K562 (cell line): ENCODE results near the gene FOXO3. TPM values are rescaled to one million over a fixed set of nuclear protein-coding genes. Genes with fewer than 3 reads are reported as not detected.
A peak's percentile ranks its signal among the peaks of the same experiment; 100 is the strongest.

Experiments
- ATAC-seq: fragments of 200-7000 bp; cut with Tn5 transposase; 3 replicates; pipeline ENCODE4 v1.9.1; 2020; ENCODE audit warnings: moderate library complexity
- BruUV-seq: library from RNA; stranded (reverse); fragments of 400-500 nt; replicated peaks from 2 replicates; lab custom pipeline; 2021; lab: Mats Ljungman, UMichigan
- CTCF ChIA-PET: fragments of 300-600 bp; formaldehyde crosslinking; extraction: SDS; loops from one replicate; lab custom pipeline; 2021; ENCODE audit warnings: low intra/inter-chr PET ratio; lab: Yijun Ruan, JAX
- POLR2A ChIA-PET: fragments of 300-600, 350-650 bp; sonication (Branson Sonifier 250); formaldehyde crosslinking; extraction: SDS; loops from one replicate; lab custom pipeline; 2021; ENCODE audit warnings: antibody characterized with exemption, inconsistent platforms; lab: Yijun Ruan, JAX
- DNase-seq, 4 experiments: peaks; one replicate each; pipeline versions ENCODE4 v3.0.0 to v3.0.0-alpha.2; 2011 to 2018; ENCODE audit warnings: low spot score in 3 of 4, mixed read lengths in 3 of 4; ENCODE audit errors: extremely low read depth in 1 of 4
- FAIRE-seq: peaks from 2 replicates; lab custom pipeline; 2011; peaks lifted over from hg19 to GRCh38; lab: Jason Lieb, UNC
- H2AFZ ChIP-seq: 2 replicates; pipeline ENCODE4 v1.6.0; 2011; ENCODE audit warnings: low read depth, low read length, control low read depth, inconsistent platforms
- H3K27ac ChIP-seq: fragments of 200-600 bp; 3 replicates; pipeline ENCODE4 v1.8.0; 2011; ENCODE audit warnings: low read depth, mild to moderate bottlenecking, control low read depth, inconsistent platforms, low read length, moderate library complexity, mixed read lengths; ENCODE audit errors: extremely low read depth
- H3K27me3 ChIP-seq, 2 experiments: fragments of 300-600 bp in 1 of 2; 2 replicates in 1 of 2; 3 replicates in 1 of 2; pipeline versions ENCODE4 v1.6.0 to v1.8.0; 2011; ENCODE audit warnings: inconsistent platforms in 2 of 2, low read length in 2 of 2, mild to moderate bottlenecking in 1 of 2, mixed read lengths in 1 of 2, moderate library complexity in 1 of 2; ENCODE audit not compliant: control insufficient read depth in 2 of 2, insufficient read depth in 2 of 2
- H3K36me3 ChIP-seq: fragments of 300-600 bp; 3 replicates; pipeline ENCODE4 v1.8.0; 2011; ENCODE audit warnings: mild to moderate bottlenecking, low read length, inconsistent platforms; ENCODE audit not compliant: control insufficient read depth, insufficient read depth
- H3K4me1 ChIP-seq, 2 experiments: fragments of 200-600 bp in 1 of 2; replicated peaks in 1 of 2; 2 replicates in 1 of 2; 3 replicates in 1 of 2; pipeline versions ENCODE4 v1.5.1 to v1.8.0; 2011; ENCODE audit warnings: inconsistent platforms in 2 of 2, low read length in 2 of 2, mild to moderate bottlenecking in 1 of 2, mixed read lengths in 1 of 2, moderate library complexity in 1 of 2; ENCODE audit not compliant: control insufficient read depth in 2 of 2, insufficient read depth in 2 of 2
- H3K4me2 ChIP-seq: 2 replicates; pipeline ENCODE4 v1.6.1; 2011; ENCODE audit warnings: low read length, control low read depth, inconsistent platforms, mixed read lengths; ENCODE audit not compliant: insufficient read depth
- H3K4me3 ChIP-seq: fragments of 200-600 bp; sonication (generic), shearing (Covaris generic); 2 replicates; pipeline ENCODE4 v1.5.1; 2016; ENCODE audit warnings: control low read depth, inconsistent platforms
- H3K79me2 ChIP-seq: fragments of 200-600 bp; 3 replicates; pipeline ENCODE4 v1.8.0; 2011; ENCODE audit warnings: low read length, inconsistent platforms; ENCODE audit not compliant: control insufficient read depth, insufficient read depth
- H3K9ac ChIP-seq, 2 experiments: 2 replicates each; pipeline versions ENCODE4 v1.6.0 to v1.6.1; 2011; ENCODE audit warnings: low read depth in 2 of 2, low read length in 2 of 2, control low read depth in 1 of 2, inconsistent platforms in 1 of 2, mild to moderate bottlenecking in 1 of 2, mixed read lengths in 1 of 2; ENCODE audit not compliant: insufficient read depth in 1 of 2
- H3K9me1 ChIP-seq: one replicate; pipeline ENCODE4 v1.6.0; 2011; ENCODE audit warnings: inconsistent platforms, mild to moderate bottlenecking, low read length, moderate library complexity; ENCODE audit not compliant: control insufficient read depth, insufficient read depth
- H3K9me3 ChIP-seq: replicated peaks from 2 replicates; pipeline ENCODE4 v1.5.1; 2011; ENCODE audit warnings: low read depth, low read length, inconsistent platforms; ENCODE audit not compliant: control insufficient read depth, insufficient read depth
- H4K20me1 ChIP-seq: replicated peaks from 2 replicates; pipeline ENCODE4 v1.6.1; 2011; ENCODE audit warnings: low read length, inconsistent platforms, mixed read lengths; ENCODE audit not compliant: control insufficient read depth, insufficient read depth
- C11orf30 ChIP-seq: fragments of 450-650 bp; IDR thresholded peaks from 2 replicates; pipeline ENCODE4 v1.6.1; 2016; ENCODE audit warnings: low read depth, mild to moderate bottlenecking
- CC2D1A ChIP-seq: fragments of 450-650 bp; IDR thresholded peaks from 2 replicates; pipeline ENCODE4 v1.6.1; 2017; ENCODE audit warnings: mild to moderate bottlenecking
- E2F3 ChIP-seq: fragments of 250-450 bp; sonication (Bioruptor Pico); IDR thresholded peaks from 2 replicates; pipeline ENCODE4 v1.4.0; 2020; ENCODE audit warnings: mild to moderate bottlenecking
- MEIS2 ChIP-seq: fragments of 450-650 bp; IDR thresholded peaks from 2 replicates; pipeline ENCODE4 v1.6.1; 2014; ENCODE audit warnings: mild to moderate bottlenecking; ENCODE audit not compliant: partially characterized antibody
- PKNOX1 ChIP-seq: fragments of 450-650 bp; IDR thresholded peaks from 2 replicates; pipeline ENCODE4 v1.6.1; 2016
- ZNF316 ChIP-seq: fragments of 450-650 bp; IDR thresholded peaks from 2 replicates; pipeline ENCODE4 v1.6.1; 2016
- ZNF384 ChIP-seq: IDR thresholded peaks from 2 replicates; pipeline ENCODE4 v1.6.1; 2012; ENCODE audit warnings: low read depth, low read length, improper control_type of control experiment
- WGBS: fragments of 100-300 bp; shearing (Covaris generic); methylation state at CpG from one replicate; pipeline ENCODE4 v1.1.6; 2016; ENCODE audit warnings: low coverage, mixed read lengths; ENCODE audit not compliant: insufficient coverage; ENCODE audit errors: missing lambda C conversion rate; 5-methylcytosine and 5-hydroxymethylcytosine counted together
- in situ Hi-C: fragments of 300-500 bp; cut with MboI; formaldehyde crosslinking; loops from 4 replicates; pipeline ENCODE4 v1.15.0; 2018; ENCODE audit warnings: inconsistent platforms, mixed read lengths
- intact Hi-C: fragments of 100-400 bp; cut with micrococcal nuclease; formaldehyde crosslinking; loops from 2 replicates; pipeline ENCODE4 v1.14.2; 2022
- polyA plus RNA-seq, 8 experiments: library from polyadenylated mRNA; depleted of rRNA in 4 of 8; stranded (reverse) in 5 of 8; unstranded in 3 of 8; fragments of >200 nt; fragmentation: Nextera tagmentation in 2 of 8; fragmentation: Illumina TruSeq in 1 of 8; extraction: Ambion mirVana in 2 of 8; extraction: Trizol in 1 of 8; gene quantifications; 2 replicates each; pipeline versions ENCODE4 v1.2.1 to v1.2.3, GENCODE V29; 2011 to 2014; ENCODE audit warnings: inconsistent platforms in 1 of 8, missing spikeins in 1 of 8
- total RNA-seq, 7 experiments: library from RNA; depleted of rRNA in 6 of 7; stranded (reverse); fragments of >200 nt in 6 of 7; fragmentation: Illumina TruSeq in 2 of 7; extraction: Trizol in 2 of 7; gene quantifications; 2 replicates each; pipeline versions ENCODE4 v1.2.1 to v1.2.3, GENCODE V29; 2011 to 2021; ENCODE audit warnings: low replicate concordance in 1 of 7
- TF ChIP-seq, protein P1 (sequence below), 2 experiments: IDR thresholded peaks in 1 of 2; conservative IDR thresholded peaks in 1 of 2; 2 replicates each; pipeline ENCODE4 v1.6.1; 2016; ENCODE audit warnings: low read depth in 2 of 2, mild to moderate bottlenecking in 1 of 2, missing compliant biosample characterization in 1 of 2, missing genetic modification characterization in 1 of 2, moderate library complexity in 1 of 2

FOXO3 gene
- total and polyA plus RNA-seq, 9 of the 15 experiments (the other 6 are each of a cell fraction or from before 2014, with no cell fraction given) = 3.0 to 14.6 (median 6.0) TPM

DNA sequence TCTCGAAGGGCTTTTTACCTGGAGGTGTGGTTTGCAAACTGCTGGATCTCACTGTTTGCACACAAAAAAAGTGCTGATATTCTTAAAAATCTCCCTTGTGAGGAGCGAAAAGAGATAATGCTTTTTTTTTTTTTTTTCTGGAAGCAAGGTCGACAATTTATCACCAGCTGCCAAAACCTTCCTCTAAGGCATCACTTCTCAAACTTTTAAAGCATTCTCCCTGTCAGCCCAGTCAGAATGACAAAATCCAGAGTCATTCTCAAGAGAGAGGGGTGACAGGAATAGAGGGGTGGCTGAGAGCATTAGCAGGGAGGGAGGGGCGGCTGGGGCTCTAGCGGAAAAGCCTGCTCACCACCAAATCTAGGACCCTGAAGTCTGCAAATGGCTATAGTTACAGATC is 150.4 kb downstream of the FOXO3 start:
- Histone ChIP-seq H3K27me3 (peaks cover 0 to 23% of the 10 kb centered on the region in 2 experiments; a peak in 2 of 5 replicates), H3K27ac (no peak overlapping the region), H2AFZ (no peak overlapping the region), H3K4me2 (no peak overlapping the region), H3K36me3 (no peaks in the 10 kb centered on the region), H3K79me2 (no peaks in the 10 kb centered on the region), H3K4me3 (no peak overlapping the region), H3K4me1 (peaks cover 4 to 20% of the 10 kb centered on the region in 2 experiments; a peak in 3 of 5 replicates), H4K20me1 (no peaks in the 10 kb centered on the region), H3K9me3 (no peaks in the 10 kb centered on the region), H3K9me1 (no peaks in the 10 kb centered on the region), H3K9ac (no peak overlapping the region)
- intact Hi-C loops = no loop called here
- no TSS peak for BruUV-seq
- FAIRE-seq (no peak), DNase-seq (no peak), ATAC-seq (no peak)
- ChIA-PET POLR2A (no interaction called here), CTCF (no interaction called here)
- 18% methylated on average over 5 of the region's 5 CpGs for WGBS
- TF ChIP-seq, protein P1, sequence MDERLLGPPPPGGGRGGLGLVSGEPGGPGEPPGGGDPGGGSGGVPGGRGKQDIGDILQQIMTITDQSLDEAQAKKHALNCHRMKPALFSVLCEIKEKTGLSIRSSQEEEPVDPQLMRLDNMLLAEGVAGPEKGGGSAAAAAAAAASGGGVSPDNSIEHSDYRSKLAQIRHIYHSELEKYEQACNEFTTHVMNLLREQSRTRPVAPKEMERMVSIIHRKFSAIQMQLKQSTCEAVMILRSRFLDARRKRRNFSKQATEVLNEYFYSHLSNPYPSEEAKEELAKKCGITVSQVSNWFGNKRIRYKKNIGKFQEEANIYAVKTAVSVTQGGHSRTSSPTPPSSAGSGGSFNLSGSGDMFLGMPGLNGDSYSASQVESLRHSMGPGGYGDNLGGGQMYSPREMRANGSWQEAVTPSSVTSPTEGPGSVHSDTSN (CRISPR knock-in tag; IDR thresholded peaks at IDR 0.05; ENCODE audit: low read depth) = no peak
- TF ChIP-seq, protein P1 (tag; conservative IDR thresholded peaks at IDR 0.05; ENCODE audit: low read depth) = peak; percentile 90
- TF ChIP-seq PKNOX1 (peak; percentile 53), ZNF316 (peak; percentile 17; the same call in 1 of the 2 replicates), MEIS2 (peak; percentile 84), E2F3 (no peak), C11orf30 (peak; percentile 27; the same call in 1 of the 2 replicates), CC2D1A (no peak), ZNF384 (peak; percentile 57)
- in situ Hi-C loops = no loop called here
